Fibroblast of peridontal ligament (primary cell): Measurements from ENCODE around the gene ADAMTS17.

Source experiments
- DNase-seq: peaks from one replicate; pipeline ENCODE4 v3.0.0-alpha.2; 2010; ENCODE audit errors: extremely low read depth

Gene ADAMTS17

DNA sequence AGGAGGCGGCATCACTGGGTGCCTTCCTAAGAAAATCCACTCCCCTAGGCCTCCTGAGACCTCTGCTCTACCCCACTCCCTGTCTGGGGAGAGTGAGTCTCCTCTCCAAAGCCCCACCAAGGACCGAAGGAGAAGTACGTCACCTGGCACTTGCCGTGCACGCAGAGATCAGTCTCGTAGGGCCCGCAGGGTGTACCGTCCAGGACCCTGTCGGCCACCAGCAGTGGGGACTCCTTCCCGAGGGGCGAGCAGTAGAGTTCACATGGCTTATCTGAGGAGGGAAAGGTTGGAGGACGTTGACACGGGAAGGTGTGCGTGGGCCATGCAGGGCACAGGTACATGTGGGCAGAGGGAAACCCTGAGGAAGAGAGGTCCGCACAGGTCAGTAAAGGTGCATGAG is 232.9 kb downstream of the ADAMTS17 start:
- no peak for DNase-seq

GRCh38 chr15:100108346-100108745 is 233.4 kb downstream of the ADAMTS17 start:
- DNase-seq: no peak

- DNase-seq: no peak
Measured at GRCh38 chr15:100107606-100108225, 234.1 kb downstream of the ADAMTS17 start.

DNA sequence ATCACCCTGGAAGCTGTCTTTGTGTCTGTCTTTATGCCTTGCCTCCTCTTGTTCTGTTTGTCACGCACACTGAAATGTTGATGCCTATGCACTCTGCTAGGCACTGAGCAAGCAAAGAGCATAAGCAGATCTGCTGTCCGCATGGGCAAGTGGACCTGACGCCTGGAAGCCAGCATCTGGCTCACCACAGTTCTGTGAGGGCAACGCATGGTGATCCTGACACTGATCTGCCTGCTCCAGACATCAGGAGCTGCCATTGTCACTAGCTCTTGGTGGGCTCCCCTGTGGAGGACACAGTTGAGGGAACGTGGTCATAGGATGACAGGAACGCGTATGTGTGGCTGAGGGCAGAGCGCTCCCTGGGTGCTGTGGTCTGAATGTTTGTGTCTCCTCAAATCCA is 234.6 kb downstream of the ADAMTS17 start:
- DNase-seq: no peak

DNA sequence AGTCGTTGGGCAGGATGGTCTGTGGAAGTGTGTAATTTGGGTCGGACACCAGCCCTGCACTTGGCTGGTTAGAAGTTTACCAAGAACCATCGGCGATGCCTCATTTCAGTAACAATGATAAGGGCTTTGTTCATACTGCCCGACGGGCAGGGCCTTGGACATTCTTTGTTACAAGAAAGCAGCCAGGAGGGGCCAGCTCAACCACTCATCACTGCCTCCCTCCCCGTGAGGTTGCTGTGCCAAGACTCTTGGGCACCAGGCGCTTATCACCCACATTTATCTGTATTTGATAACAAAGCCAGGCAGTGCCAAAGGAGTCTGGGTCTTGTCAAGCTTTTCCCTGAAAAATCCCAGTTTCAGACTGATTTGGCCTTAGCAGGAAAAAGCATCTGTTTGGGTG is 235.0 kb downstream of the ADAMTS17 start:
- DNase-seq: no peak

GRCh38 chr15:100105101-100105500 is 236.7 kb downstream of the ADAMTS17 start:
- no peak for DNase-seq

GRCh38 chr15:100104245-100104644 is 237.5 kb downstream of the ADAMTS17 start:
- no peak for DNase-seq

- no peak for DNase-seq
Measured at GRCh38 chr15:100103828-100104227, 237.9 kb downstream of the ADAMTS17 start.

DNA sequence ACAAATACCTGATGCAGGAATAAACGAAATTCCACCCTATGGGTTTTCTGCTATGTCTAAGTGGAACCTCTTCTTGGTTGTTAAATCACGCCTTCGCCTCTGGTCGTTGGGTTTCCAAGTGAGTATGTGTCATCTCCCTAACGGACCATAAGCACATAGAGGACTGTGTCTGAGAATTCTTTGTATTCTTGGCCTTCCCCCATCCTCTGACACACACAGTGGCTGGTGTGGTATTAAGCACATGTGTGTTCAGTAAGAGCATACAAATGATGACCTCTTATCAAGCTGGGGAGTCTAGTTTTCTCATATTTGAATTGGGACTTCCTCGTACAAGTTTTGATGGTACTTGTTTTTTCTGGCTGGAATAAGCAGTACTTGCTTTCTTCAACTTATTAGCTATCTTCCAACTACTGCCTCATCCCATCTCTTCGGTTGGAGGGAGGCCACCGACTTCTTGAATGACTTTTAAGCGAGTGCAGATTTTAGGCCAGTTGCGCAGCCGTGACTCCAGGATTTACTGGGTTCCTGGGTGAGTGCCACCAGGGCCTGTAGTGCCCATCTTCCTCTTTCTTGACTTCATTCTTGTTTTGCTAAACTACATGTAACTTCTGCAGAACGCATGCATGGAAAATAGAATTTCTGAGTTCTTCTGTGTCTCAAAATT is 240.2 kb downstream of the ADAMTS17 start:
- no peak for DNase-seq

GRCh38 chr15:100100926-100101325 is 240.8 kb downstream of the ADAMTS17 start:
- no peak for DNase-seq

GRCh38 chr15:100099976-100100375 is 241.8 kb downstream of the ADAMTS17 start:
- DNase-seq: no peak

- DNase-seq: no peak
Measured at GRCh38 chr15:100098705-100099104, 243.1 kb downstream of the ADAMTS17 start.

DNA sequence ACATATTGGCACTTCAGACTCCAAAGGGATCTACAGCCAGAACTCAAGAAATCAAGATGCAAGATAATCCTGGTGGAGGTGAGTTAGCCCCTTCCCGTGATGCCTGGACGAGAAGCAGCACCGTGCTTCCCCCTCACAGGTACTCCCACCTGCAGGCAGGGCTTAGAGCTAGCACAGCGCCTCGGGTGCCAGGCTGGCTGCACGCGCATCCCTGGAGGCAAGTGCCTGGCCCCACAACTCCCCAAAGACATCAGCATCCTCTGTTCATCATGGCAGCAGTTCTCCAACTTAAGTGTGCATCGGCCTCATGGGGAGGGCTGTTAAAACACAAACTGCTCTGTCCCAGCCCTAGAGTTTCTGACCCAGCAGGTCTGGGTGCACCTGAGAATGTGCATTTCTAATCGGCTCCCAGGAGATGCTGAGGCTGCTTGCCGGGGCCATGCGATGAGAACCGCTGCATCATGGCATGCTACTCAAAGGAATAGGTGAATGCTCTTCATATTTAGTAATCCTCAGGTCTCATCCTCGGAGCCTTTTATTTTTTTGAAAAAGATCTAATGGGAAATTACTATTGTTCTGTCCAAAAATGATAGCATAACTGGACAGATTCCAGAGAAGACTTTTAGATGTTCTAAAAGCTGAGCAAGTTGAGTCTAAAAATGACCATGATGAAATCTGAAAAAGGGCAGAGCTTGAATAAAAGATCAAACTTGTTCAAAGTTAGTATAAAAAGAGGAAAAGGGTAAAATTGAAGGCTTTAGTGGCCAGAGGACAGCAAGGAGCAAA is 244.2 kb downstream of the ADAMTS17 start:
- no peak for DNase-seq

- DNase-seq: no peak
Measured at GRCh38 chr15:100096700-100097099, 245.1 kb downstream of the ADAMTS17 start.

GRCh38 chr15:100096248-100096600 is 245.6 kb downstream of the ADAMTS17 start:
- DNase-seq: no peak

- DNase-seq: no peak
Measured at GRCh38 chr15:100095541-100096247, 246.1 kb downstream of the ADAMTS17 start.

- no peak for DNase-seq
Measured at GRCh38 chr15:100094127-100094510, 247.7 kb downstream of the ADAMTS17 start.

DNA sequence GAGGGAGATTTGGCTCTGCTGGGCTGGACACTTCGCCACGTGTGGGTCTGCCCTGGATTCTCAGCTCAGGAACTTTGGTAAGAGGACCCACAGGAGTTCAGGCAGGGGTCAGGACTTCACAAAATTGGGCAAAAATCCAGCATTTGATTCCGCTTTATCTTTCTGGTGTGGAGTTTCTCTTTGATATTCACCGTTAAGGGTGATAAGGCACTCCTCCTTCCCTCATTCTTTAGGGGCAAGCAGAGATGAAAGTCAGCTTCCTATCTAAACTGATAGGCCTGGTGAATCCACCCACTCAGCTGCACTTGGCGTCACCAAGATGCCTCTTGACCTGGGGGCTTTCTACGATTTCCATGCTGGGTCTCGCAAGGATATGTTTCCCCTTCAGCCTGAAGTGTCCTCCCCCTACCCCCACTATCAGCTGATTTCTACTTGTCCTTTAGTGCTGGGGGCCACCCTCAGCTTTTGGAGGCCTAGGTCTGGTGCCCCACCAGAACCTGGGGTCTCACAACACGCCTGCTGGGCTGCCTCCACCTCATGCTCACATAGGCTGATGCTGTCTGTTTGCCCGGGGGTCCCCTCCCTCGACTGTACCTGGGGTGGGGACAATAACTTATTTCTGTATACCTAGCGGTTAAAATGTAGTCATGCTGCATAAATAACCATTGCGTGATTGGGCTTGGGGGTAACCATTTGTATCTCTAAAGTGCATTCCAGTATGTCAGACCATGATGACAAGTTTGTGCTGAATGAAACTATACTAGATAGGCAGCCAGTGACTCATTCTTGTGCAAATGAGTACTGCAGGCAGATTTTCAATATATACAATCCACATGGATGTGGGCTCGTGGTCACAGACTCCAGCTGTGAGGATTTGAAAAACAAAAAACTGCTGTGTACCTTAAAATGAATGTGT is 248.3 kb downstream of the ADAMTS17 start:
- DNase-seq: no peak

GRCh38 chr15:100092034-100092433 is 249.7 kb downstream of the ADAMTS17 start:
- DNase-seq: no peak

DNA sequence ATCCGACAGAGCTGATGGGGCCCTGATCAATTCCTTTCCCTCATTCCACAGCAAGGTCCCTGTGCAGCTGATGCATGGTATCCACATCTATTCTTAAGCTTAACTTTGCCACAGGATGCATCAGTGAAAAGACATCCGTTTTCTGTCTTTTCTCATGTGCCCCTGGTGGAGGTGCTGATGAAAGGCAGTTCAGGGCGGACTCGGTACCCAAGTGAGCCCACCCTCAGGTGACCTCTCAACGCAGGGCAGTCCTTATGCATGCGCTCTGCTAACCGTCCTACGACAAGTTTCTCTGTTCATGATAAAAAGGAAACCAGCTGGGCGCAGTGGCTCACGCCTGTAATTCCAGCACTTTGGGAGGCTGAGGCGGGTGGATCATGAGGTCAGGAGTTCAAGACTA is 251.4 kb downstream of the ADAMTS17 start:
- DNase-seq: no peak
